Stimulated activated naive CD4-positive, alpha-beta T cell (primary cell): ENCODE data around the gene TTLL10.
A peak's percentile ranks its signal among the peaks of the same experiment; 100 is the strongest.

Experiments
- DNase-seq, 6 experiments: peaks; one replicate each; lab custom pipeline; 2025; lab: John Stamatoyannopoulos, UW

The TTLL10 gene

GRCh38 chr1:1206376-1206965, 32.8 kb downstream of the TTLL10 start, which contains the start of gene TNFRSF18:
Gene TNFRSF18 (minus strand): TSS chr1:1206592. CDS start chr1:1206571, 21 bp downstream.
- DNase-seq, result no peak

GRCh38 chr1:1206966-1207531, 33.4 kb downstream of the TTLL10 start:
- DNase-seq, result no peak

- no peak for DNase-seq
Measured at GRCh38 chr1:1207571-1207892, 33.9 kb downstream of the TTLL10 start.

- peak in 2 of 6 experiments; percentile 17 to 25 for DNase-seq
Measured at GRCh38 chr1:1208713-1209433, 35.2 kb downstream of the TTLL10 start.

GRCh38 chr1:1210726-1211540, 37.3 kb downstream of the TTLL10 start:
- DNase-seq, result no peak

GRCh38 chr1:1211541-1212441, 38.1 kb downstream of the TTLL10 start:
- no peak for DNase-seq

GRCh38 chr1:1212780-1213344, 39.2 kb downstream of the TTLL10 start:
- no peak for DNase-seq

- DNase-seq, result peak in 1 of 6 experiments; percentile 16
Measured at GRCh38 chr1:1213345-1214265, 39.9 kb downstream of the TTLL10 start, which contains the start of gene TNFRSF4. Gene TNFRSF4 (minus strand): TSS chr1:1214153. CDS start chr1:1214127, 26 bp downstream.

- peak in 1 of 6 experiments; percentile 11 for DNase-seq
Measured at GRCh38 chr1:1215080-1215676, 41.5 kb downstream of the TTLL10 start.

GRCh38 chr1:1215881-1216605, 42.4 kb downstream of the TTLL10 start:
- DNase-seq, result no peak

GRCh38 chr1:1216770-1217620, 43.3 kb downstream of the TTLL10 start:
- DNase-seq, result no peak

GRCh38 chr1:1217621-1218523, 44.2 kb downstream of the TTLL10 start:
- DNase-seq, result no peak

- DNase-seq, result no peak
Measured at GRCh38 chr1:1218524-1219200, 45.0 kb downstream of the TTLL10 start.

GRCh38 chr1:1219341-1219740, 45.7 kb downstream of the TTLL10 start:
- no peak for DNase-seq

GRCh38 chr1:1220197-1220596, 46.5 kb downstream of the TTLL10 start:
- no peak for DNase-seq

GRCh38 chr1:1221887-1222574, 48.4 kb downstream of the TTLL10 start:
- no peak for DNase-seq
